ENCODE data around the gene BAIAP2L2. TPM values are rescaled to one million over a fixed set of nuclear protein-coding genes. Genes with fewer than 3 reads are reported as not detected.
A peak's percentile ranks its signal among the peaks of the same experiment; 100 is the strongest.

The BAIAP2L2 gene
- polyA plus RNA-seq, 2 of the 4 experiments (the other 2 are of a cell fraction): 3.5 to 4.7 TPM

GRCh38 chr22:38103641-38104040, 6.8 kb downstream of the BAIAP2L2 start (continued):
- TF ChIP-seq KDM5A (IDR thresholded peaks at IDR 0.05) (no peak), KDM1A (IDR thresholded peaks at IDR 0.05; ENCODE audit: low read depth) (no peak), ZNF302 (CRISPR knock-in tag; IDR thresholded peaks at IDR 0.05) (no peak), ZSCAN20 (CRISPR knock-in tag; IDR thresholded peaks at IDR 0.05) (no peak), NR3C1 (IDR thresholded peaks at IDR 0.05) (no peak), RCOR1 (IDR thresholded peaks at IDR 0.05; ENCODE audit: low read depth, low read length) (no peak)
- TF ChIP-seq, protein P1, sequence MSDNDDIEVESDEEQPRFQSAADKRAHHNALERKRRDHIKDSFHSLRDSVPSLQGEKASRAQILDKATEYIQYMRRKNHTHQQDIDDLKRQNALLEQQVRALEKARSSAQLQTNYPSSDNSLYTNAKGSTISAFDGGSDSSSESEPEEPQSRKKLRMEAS (IDR thresholded peaks at IDR 0.05): no peak
- TF ChIP-seq, protein P2, sequence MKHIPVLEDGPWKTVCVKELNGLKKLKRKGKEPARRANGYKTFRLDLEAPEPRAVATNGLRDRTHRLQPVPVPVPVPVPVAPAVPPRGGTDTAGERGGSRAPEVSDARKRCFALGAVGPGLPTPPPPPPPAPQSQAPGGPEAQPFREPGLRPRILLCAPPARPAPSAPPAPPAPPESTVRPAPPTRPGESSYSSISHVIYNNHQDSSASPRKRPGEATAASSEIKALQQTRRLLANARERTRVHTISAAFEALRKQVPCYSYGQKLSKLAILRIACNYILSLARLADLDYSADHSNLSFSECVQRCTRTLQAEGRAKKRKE (CRISPR knock-in tag; IDR thresholded peaks at IDR 0.05; ENCODE audit: low read depth): no peak
- TF ChIP-seq, protein P3, sequence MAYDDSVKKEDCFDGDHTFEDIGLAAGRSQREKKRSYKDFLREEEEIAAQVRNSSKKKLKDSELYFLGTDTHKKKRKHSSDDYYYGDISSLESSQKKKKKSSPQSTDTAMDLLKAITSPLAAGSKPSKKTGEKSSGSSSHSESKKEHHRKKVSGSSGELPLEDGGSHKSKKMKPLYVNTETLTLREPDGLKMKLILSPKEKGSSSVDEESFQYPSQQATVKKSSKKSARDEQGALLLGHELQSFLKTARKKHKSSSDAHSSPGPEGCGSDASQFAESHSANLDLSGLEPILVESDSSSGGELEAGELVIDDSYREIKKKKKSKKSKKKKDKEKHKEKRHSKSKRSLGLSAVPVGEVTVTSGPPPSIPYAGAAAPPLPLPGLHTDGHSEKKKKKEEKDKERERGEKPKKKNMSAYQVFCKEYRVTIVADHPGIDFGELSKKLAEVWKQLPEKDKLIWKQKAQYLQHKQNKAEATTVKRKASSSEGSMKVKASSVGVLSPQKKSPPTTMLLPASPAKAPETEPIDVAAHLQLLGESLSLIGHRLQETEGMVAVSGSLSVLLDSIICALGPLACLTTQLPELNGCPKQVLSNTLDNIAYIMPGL (CRISPR knock-in tag; IDR thresholded peaks at IDR 0.05; ENCODE audit: borderline replicate concordance): no peak

GRCh38 chr22:38098410-38099249, 11.9 kb downstream of the BAIAP2L2 start:
- no peak overlapping the region for H3K4me2 ChIP-seq
- peak in 1 of 2 experiments; percentile 33; a peak in 2 of 6 replicates for ATAC-seq
- no peak overlapping the region for H3K4me3 ChIP-seq
- H3K27ac ChIP-seq: no peak overlapping the region
- no peak for TF ChIP-seq TP53 (CRISPR knock-in tag; IDR thresholded peaks at IDR 0.05)
- TF ChIP-seq RFX5 (IDR thresholded peaks at IDR 0.05): no peak
- TF ChIP-seq ZFP36 (IDR thresholded peaks at IDR 0.05; ENCODE audit: borderline replicate concordance, partially characterized antibody): no peak
- TF ChIP-seq, protein P4, sequence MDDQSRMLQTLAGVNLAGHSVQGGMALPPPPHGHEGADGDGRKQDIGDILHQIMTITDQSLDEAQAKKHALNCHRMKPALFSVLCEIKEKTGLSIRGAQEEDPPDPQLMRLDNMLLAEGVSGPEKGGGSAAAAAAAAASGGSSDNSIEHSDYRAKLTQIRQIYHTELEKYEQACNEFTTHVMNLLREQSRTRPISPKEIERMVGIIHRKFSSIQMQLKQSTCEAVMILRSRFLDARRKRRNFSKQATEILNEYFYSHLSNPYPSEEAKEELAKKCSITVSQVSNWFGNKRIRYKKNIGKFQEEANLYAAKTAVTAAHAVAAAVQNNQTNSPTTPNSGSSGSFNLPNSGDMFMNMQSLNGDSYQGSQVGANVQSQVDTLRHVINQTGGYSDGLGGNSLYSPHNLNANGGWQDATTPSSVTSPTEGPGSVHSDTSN (IDR thresholded peaks at IDR 0.05): no peak
- TF ChIP-seq GATA3 (IDR thresholded peaks at IDR 0.05; ENCODE audit: borderline replicate concordance): no peak
- no peaks in the 10 kb centered on the region for H3K9me3 ChIP-seq
- CTCF ChIA-PET: interaction anchor here (0.7 to 1.8 kb wide), 4 partner anchors 11 to 125 kb away, joined by 3 to 8 read pairs (median 4); partner anchors contain the start of gene MAFF
- POLR2A ChIA-PET: no interaction called here
- 68% methylated on average over 9 of the region's 9 CpGs for WGBS (ENCODE audit: missing lambda C conversion rate)
- 0 out of 3 replicates have a peak, but pooled peaks cover 8% of the 10 kb centered on the region for H3K4me1 ChIP-seq
- no peak for DNase-seq (ENCODE audit: low read depth in 1 of 2, low spot score in 1 of 2)
- FAIRE-seq: no peak

DNA sequence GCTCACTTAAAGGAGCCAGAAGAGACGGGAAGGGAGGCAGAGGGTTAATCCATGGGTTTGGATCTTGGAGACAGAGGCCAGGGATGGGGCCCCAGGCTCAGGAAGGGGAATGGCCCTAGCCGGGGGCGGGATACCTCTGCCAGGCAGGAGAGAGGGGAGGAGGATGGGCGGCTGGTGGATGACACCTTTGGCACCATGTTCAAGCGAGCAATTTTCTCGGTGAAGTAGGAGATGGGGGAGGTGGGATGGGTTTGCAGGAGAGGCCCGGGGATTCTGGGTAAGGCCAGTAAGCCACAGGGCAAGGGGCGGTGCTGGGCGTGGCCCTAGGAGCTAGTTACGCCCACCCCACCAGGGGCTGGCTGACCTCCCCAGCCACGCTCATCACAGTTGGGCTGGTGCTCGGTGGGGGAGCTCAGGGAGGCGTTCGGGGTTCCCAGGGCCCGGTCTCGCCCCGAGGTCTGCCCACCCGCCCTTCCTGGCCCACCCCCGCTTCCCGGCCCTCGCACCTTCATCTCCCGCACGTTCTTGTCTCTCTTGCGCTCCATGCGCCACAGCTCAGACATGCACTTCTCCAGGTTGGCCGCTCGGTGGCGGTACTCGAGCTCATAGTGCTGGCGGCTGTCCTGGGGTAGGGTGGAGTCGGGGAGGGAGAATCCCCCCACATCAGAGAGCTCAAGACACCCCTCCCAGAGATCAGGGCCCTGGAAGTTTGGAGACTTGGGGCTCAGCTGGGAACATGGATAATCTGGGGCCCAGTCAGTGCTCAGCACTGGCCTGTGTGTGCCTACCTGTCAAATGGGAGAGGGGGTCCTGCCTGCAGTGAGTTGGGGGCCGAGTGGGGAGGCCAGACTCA, 12.7 kb downstream of the BAIAP2L2 start:
- CTCF ChIA-PET: interaction anchor here (0.5 to 1.8 kb wide), 5 partner anchors 12 to 430 kb away, joined by 3 to 8 read pairs (median 3); partner anchors contain the start of gene MAFF
- POLR2A ChIA-PET: no interaction called here
- DNase-seq (ENCODE audit: low read depth in 1 of 2, low spot score in 1 of 2) (no peak), FAIRE-seq (no peak), ATAC-seq (peak in 1 of 2 experiments; percentile 75; a peak in 3 of 6 replicates)
- no peak overlapping the region for H3K4me3 ChIP-seq
- no peaks in the 10 kb centered on the region for H3K9me3 ChIP-seq
- H3K27ac ChIP-seq: no peak overlapping the region
- H3K4me1 ChIP-seq: 0 out of 3 replicates have a peak, but pooled peaks cover 8% of the 10 kb centered on the region
- WGBS (ENCODE audit: missing lambda C conversion rate): 68% methylated on average over 19 of the region's 32 CpGs
- no peak overlapping the region for H3K4me2 ChIP-seq
- TF ChIP-seq KDM1A (IDR thresholded peaks at IDR 0.05; ENCODE audit: low read depth) (no peak), HOXB5 (CRISPR knock-in tag; IDR thresholded peaks at IDR 0.05) (no peak), BHLHE40 (IDR thresholded peaks at IDR 0.05; ENCODE audit: low read depth, low read length) (no peak), CHD4 (IDR thresholded peaks at IDR 0.05; ENCODE audit: borderline replicate concordance) (no peak), ESRRA (IDR thresholded peaks at IDR 0.05; ENCODE audit: borderline replicate concordance, low read length) (no peak), HEYL (CRISPR knock-in tag; IDR thresholded peaks at IDR 0.05) (no peak), RARB (CRISPR knock-in tag; IDR thresholded peaks at IDR 0.05) (no peak), CBX8 (IDR thresholded peaks at IDR 0.05) (no peak), HOXB13 (CRISPR knock-in tag; IDR thresholded peaks at IDR 0.05; ENCODE audit: low read depth) (no peak), ZC3H11A (IDR thresholded peaks at IDR 0.05) (no peak), MYC (IDR thresholded peaks at IDR 0.05; ENCODE audit: borderline replicate concordance, low read length) (no peak), EP300 (IDR thresholded peaks at IDR 0.05) (no peak)
- TF ChIP-seq, protein P1 (IDR thresholded peaks at IDR 0.05): no peak
- TF ChIP-seq, protein P5, sequence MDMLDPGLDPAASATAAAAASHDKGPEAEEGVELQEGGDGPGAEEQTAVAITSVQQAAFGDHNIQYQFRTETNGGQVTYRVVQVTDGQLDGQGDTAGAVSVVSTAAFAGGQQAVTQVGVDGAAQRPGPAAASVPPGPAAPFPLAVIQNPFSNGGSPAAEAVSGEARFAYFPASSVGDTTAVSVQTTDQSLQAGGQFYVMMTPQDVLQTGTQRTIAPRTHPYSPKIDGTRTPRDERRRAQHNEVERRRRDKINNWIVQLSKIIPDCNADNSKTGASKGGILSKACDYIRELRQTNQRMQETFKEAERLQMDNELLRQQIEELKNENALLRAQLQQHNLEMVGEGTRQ (IDR thresholded peaks at IDR 0.05): no peak
- TF ChIP-seq, protein P3 (CRISPR knock-in tag; IDR thresholded peaks at IDR 0.05; ENCODE audit: borderline replicate concordance): no peak

Measured in A549 (cell line).